HG03064 (cell line): ENCODE results near the gene SAC3D1.

Experiments
- ATAC-seq: cut with Tn5 transposase; IDR thresholded peaks from one replicate; pipeline ENCODE4 v1.9.1; 2021; ENCODE audit warnings: low read depth; ENCODE audit not compliant: unreplicated experiment

Gene SAC3D1

GRCh38 chr11:65058419-65059054 lies 17.5 kb downstream of the SAC3D1 start, which contains the start of gene NAALADL1:
TSS of gene NAALADL1 (minus strand) at chr11:65058553. CDS start at chr11:65058521, 32 bp downstream.
- ATAC-seq = no peak

GRCh38 chr11:65059523-65059922 lies 18.5 kb downstream of the SAC3D1 start:
- no peak for ATAC-seq

- no peak for ATAC-seq
Observed at GRCh38 chr11:65059959-65060824, 19.2 kb downstream of the SAC3D1 start.

- no peak for ATAC-seq
Observed at GRCh38 chr11:65060913-65061408, 20.0 kb downstream of the SAC3D1 start.

- no peak for ATAC-seq
Observed at GRCh38 chr11:65063532-65063931, 22.5 kb downstream of the SAC3D1 start.

GRCh38 chr11:65064847-65065240 lies 23.8 kb downstream of the SAC3D1 start:
- ATAC-seq = no peak

- ATAC-seq = no peak
Observed at GRCh38 chr11:65065851-65066250, 24.8 kb downstream of the SAC3D1 start.

GRCh38 chr11:65066315-65066714 lies 25.3 kb downstream of the SAC3D1 start:
- ATAC-seq = no peak

- no peak for ATAC-seq
Observed at GRCh38 chr11:65066805-65067291, 25.8 kb downstream of the SAC3D1 start.

GRCh38 chr11:65067446-65067845 lies 26.4 kb downstream of the SAC3D1 start:
- no peak for ATAC-seq

- no peak for ATAC-seq
Observed at GRCh38 chr11:65069217-65069616, 28.2 kb downstream of the SAC3D1 start.

- no peak for ATAC-seq
Observed at GRCh38 chr11:65071907-65072630, 31.1 kb downstream of the SAC3D1 start.

GRCh38 chr11:65072631-65072966 lies 31.6 kb downstream of the SAC3D1 start:
- ATAC-seq = no peak

- no peak for ATAC-seq
Observed at GRCh38 chr11:65077451-65077850, 36.4 kb downstream of the SAC3D1 start.

GRCh38 chr11:65078151-65078550 lies 37.1 kb downstream of the SAC3D1 start:
- ATAC-seq = no peak

GRCh38 chr11:65078786-65079342 lies 37.9 kb downstream of the SAC3D1 start:
- no peak for ATAC-seq

- ATAC-seq = peak; percentile 7
Observed at GRCh38 chr11:65083134-65083833, 42.3 kb downstream of the SAC3D1 start.

GRCh38 chr11:65083834-65084597 lies 43.0 kb downstream of the SAC3D1 start, which contains the start of the genes CDCA5 and ZFPL1:
TSS of gene CDCA5 (minus strand) at chr11:65084040. CDS start at chr11:65083978, 62 bp downstream.
TSS of gene ZFPL1 (plus strand) at chr11:65084222. CDS start at chr11:65084699, 477 bp downstream.
- ATAC-seq = peak; percentile 70
